MM.1S (cell line): ENCODE measurements around the gene ZNF471.

Experiments
- CTCF ChIP-seq: fragments of 300-600 bp; sonication (generic); IDR thresholded peaks from 2 replicates; pipeline ENCODE4 v1.5.1; 2016; ENCODE audit warnings: antibody characterized with exemption, low read length, mixed read lengths
- EZH2 ChIP-seq: fragments of 300-600 bp; sonication (generic); optimal IDR thresholded peaks from 2 replicates; pipeline ENCODE3; 2017; ENCODE audit warnings: low read depth, mild to moderate bottlenecking, antibody characterized with exemption, low read length, mixed read lengths
- EZH2phosphoT487 ChIP-seq: fragments of 300-600 bp; sonication (generic); IDR thresholded peaks from 2 replicates; pipeline ENCODE4 v1.6.1; 2018; ENCODE audit warnings: antibody characterized with exemption, low read length

- TF ChIP-seq EZH2phosphoT487 (no peak), CTCF (no peak), EZH2 (no peak)
Observed at GRCh38 chr19:56572589-56572988, 64.9 kb downstream of the ZNF471 start.
